ENCODE measurements around the gene STXBP5. TPM values are rescaled to one million over a fixed set of nuclear protein-coding genes. Genes with fewer than 3 reads are reported as not detected.

The STXBP5 gene
- total and polyA plus RNA-seq, 9 of the 15 experiments (the other 6 are each of a cell fraction or from before 2014, with no cell fraction given) = 23.3 to 172 (median 71.5) TPM

DNA sequence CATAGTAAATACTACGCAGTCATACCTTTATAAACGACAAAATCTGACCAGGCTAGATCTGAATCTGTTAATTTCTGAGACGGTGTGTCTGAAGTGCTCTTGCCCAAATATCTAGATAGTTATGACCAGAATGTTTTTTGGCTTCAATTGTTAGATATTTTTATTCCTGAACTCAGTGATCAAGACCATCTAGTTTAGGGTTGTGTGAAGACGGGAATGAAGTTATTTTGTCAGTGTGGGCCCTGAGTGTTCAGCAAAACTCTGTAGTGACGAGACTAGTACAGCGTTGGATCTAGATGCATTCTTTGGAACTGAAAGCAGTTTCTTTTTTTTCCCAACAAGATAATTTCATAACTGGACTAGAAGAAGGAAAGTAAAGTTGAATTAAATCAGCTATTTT lies 3.1 kb downstream of the STXBP5 start:
- H3K9ac ChIP-seq (ENCODE audit: insufficient read depth in 1 of 2, low read depth in 2 of 2, low read length in 2 of 2) = peak overlapping the region in 1 of 2 experiments; percentile 80; a peak in 3 of 4 replicates
- H3K4me2 ChIP-seq (ENCODE audit: insufficient read depth, low read length) = peak overlapping the region; percentile 78
- H3K36me3 ChIP-seq (ENCODE audit: control insufficient read depth, insufficient read depth, low read length) = peaks cover 52% of the 10 kb centered on the region
- H3K79me2 ChIP-seq (ENCODE audit: control insufficient read depth, insufficient read depth, low read length) = peaks cover 98% of the 10 kb centered on the region
- CTCF ChIA-PET (ENCODE audit: low intra/inter-chr PET ratio) = no interaction called here
- DNase-seq (ENCODE audit: extremely low read depth in 1 of 4, low spot score in 3 of 4) = peak in 1 of 4 experiments; percentile 69
- WGBS (ENCODE audit: insufficient coverage, low coverage, missing lambda C conversion rate) = 1% methylated on average over 6 of the region's 6 CpGs
- intact Hi-C loops (cut with micrococcal nuclease) (loop anchor here (1.0 kb wide), 1 partner anchor 321 kb away; no protein-coding TSS in a partner anchor), in situ Hi-C loops (cut with MboI) (loop anchor here (25.0 kb wide), 1 partner anchor 320 kb away; no protein-coding TSS in a partner anchor)
- no peak overlapping the region for H2AFZ ChIP-seq (ENCODE audit: low read depth, low read length)
- BruUV-seq (replicated peaks) = no TSS peak
- no peaks in the 10 kb centered on the region for H3K9me1 ChIP-seq (ENCODE audit: control insufficient read depth, insufficient read depth, low read length)
- peaks cover 5 to 29% of the 10 kb centered on the region in 2 experiments for H3K4me1 ChIP-seq (replicated peaks in 1 of 2; ENCODE audit: control insufficient read depth in 2 of 2, insufficient read depth in 2 of 2, low read length in 2 of 2)
- H3K27ac ChIP-seq (ENCODE audit: extremely low read depth, low read depth, low read length) = peak overlapping the region; percentile 88
- H4K20me1 ChIP-seq (replicated peaks; ENCODE audit: control insufficient read depth, insufficient read depth, low read length) = no peaks in the 10 kb centered on the region; the same call in 1 of the 2 replicates
- no peaks in the 10 kb centered on the region for H3K27me3 ChIP-seq (ENCODE audit: control insufficient read depth in 2 of 2, insufficient read depth in 2 of 2, low read length in 2 of 2)
- peak; percentile 58 for FAIRE-seq
- peak; percentile 50 for ATAC-seq
- H3K9me3 ChIP-seq (replicated peaks; ENCODE audit: control insufficient read depth, insufficient read depth, low read depth, low read length) = no peaks in the 10 kb centered on the region
- H3K4me3 ChIP-seq = peak overlapping the region; percentile 88
- POLR2A ChIA-PET = interaction anchor here (0.7 to 1.2 kb wide), 3 partner anchors 10 to 1446 kb away, joined by 3 read pairs; no protein-coding TSS in a partner anchor
- peak; percentile 32; the same call in 1 of the 2 replicates for TF ChIP-seq TEAD4 (IDR thresholded peaks at IDR 0.05; ENCODE audit: low read length)
- no peak for TF ChIP-seq TEAD4 (CRISPR knock-in tag; IDR thresholded peaks at IDR 0.05; ENCODE audit: borderline replicate concordance)
- TF ChIP-seq SUPT5H (IDR thresholded peaks at IDR 0.05) = 0 out of 2 replicates have a peak, but pooled peaks have one; percentile 24
- TF ChIP-seq JUND (IDR thresholded peaks at IDR 0.05; ENCODE audit: borderline replicate concordance, low read depth, low read length) = no peak
- no peak for TF ChIP-seq JUND (tag; IDR thresholded peaks at IDR 0.05; ENCODE audit: borderline replicate concordance, low read depth, low read length)
- 0 out of 2 replicates have a peak, but pooled peaks have one; percentile 52 for TF ChIP-seq HMBOX1 (IDR thresholded peaks at IDR 0.05)
- TF ChIP-seq MNT (conservative IDR thresholded peaks at IDR 0.05) = no peak
- no peak for TF ChIP-seq U2AF2 (optimal IDR thresholded peaks at IDR 0.05; ENCODE audit: low read depth, low read length)
- no peak for TF ChIP-seq THRAP3 (IDR thresholded peaks at IDR 0.05; ENCODE audit: borderline replicate concordance)
- 0 out of 2 replicates have a peak, but pooled peaks have one; percentile 3 for TF ChIP-seq CREM (IDR thresholded peaks at IDR 0.05; ENCODE audit: low read depth)
- TF ChIP-seq GABPB1 (CRISPR knock-in tag; IDR thresholded peaks at IDR 0.05) = no peak
- TF ChIP-seq PHB2 (IDR thresholded peaks at IDR 0.05; ENCODE audit: low read depth) = 0 out of 2 replicates have a peak, but pooled peaks have one; percentile 13
- peak in 1 of 2 experiments; percentile 5; a peak in 1 of 4 replicates for TF ChIP-seq RAD21 (CRISPR knock-in tag; conservative IDR thresholded peaks at IDR 0.05 in 1 of 2, IDR thresholded peaks at IDR 0.05 in 1 of 2)
- no peak for TF ChIP-seq NUFIP1 (IDR thresholded peaks at IDR 0.05; ENCODE audit: partially characterized antibody)
- TF ChIP-seq HEY1 (CRISPR knock-in tag; IDR thresholded peaks at IDR 0.05; ENCODE audit: borderline replicate concordance) = 0 out of 2 replicates have a peak, but pooled peaks have one; percentile 57
- TF ChIP-seq POLR2H (tag; IDR thresholded peaks at IDR 0.05; ENCODE audit: low read depth) = 0 out of 2 replicates have a peak, but pooled peaks have one; percentile 3
- TF ChIP-seq MECOM (CRISPR knock-in tag; IDR thresholded peaks at IDR 0.05) = 0 out of 2 replicates have a peak, but pooled peaks have one; percentile 3
- TF ChIP-seq PRMT5 (CRISPR knock-in tag; IDR thresholded peaks at IDR 0.05) = no peak
- no peak for TF ChIP-seq CHD4 (IDR thresholded peaks at IDR 0.05; ENCODE audit: insufficient read depth, insufficient replicate concordance, low read depth, low read length, poor library complexity, severe bottlenecking)

All from K562 (cell line).